Esophagus squamous epithelium (tissue), 5 donors: ENCODE results near the gene SKI. TPM values are rescaled to one million over a fixed set of nuclear protein-coding genes. Genes with fewer than 3 reads are reported as not detected.
A peak's percentile ranks its signal among the peaks of the same experiment; 100 is the strongest.

Experiments
- DNase-seq: peaks from one replicate; lab custom pipeline; 2025; lab: John Stamatoyannopoulos, UW
- H3K27ac ChIP-seq, 4 donors: fragments of 200-600 bp; sonication (generic); one replicate each; pipeline ENCODE4 v1.5.1; 2016 to 2019; ENCODE audit warnings: mild to moderate bottlenecking in 1 of 4
- H3K27me3 ChIP-seq, 4 donors: fragments of 200-600 bp; sonication (generic); 1 replicate in 3 of 4; 2 replicates in 1 of 4; pipeline versions ENCODE4 v1.5.1 to v1.6.0; 2017 to 2021; ENCODE audit warnings: antibody characterized with exemption in 1 of 4
- H3K36me3 ChIP-seq, 3 donors: fragments of 200-600 bp; sonication (generic); one replicate each; pipeline ENCODE4 v1.5.1; 2016 to 2019
- H3K4me1 ChIP-seq, 3 donors: fragments of 200-600 bp; sonication (generic); one replicate each; pipeline ENCODE4 v1.5.1; 2017 to 2019
- H3K4me3 ChIP-seq, 4 donors: fragments of 200-600 bp; sonication (generic); 1 replicate in 3 of 4; 2 replicates in 1 of 4; pipeline ENCODE4 v1.5.1; 2016 to 2019; ENCODE audit warnings: mild to moderate bottlenecking in 2 of 4, moderate library complexity in 1 of 4
- H3K9me3 ChIP-seq, 3 donors: fragments of 200-600 bp; sonication (generic); one replicate each; pipeline ENCODE4 v1.5.1; 2016 to 2019
- POLR2A ChIP-seq, 4 donors: fragments of 450-650 bp; IDR thresholded peaks; one replicate each; pipeline ENCODE4 v1.6.1; 2017; ENCODE audit warnings: antibody characterized with exemption in 4 of 4, mild to moderate bottlenecking in 4 of 4, moderate library complexity in 3 of 4
- whole genome bisulfite sequencing, 2 donors: methylation state at CpG; one replicate each; pipeline ENCODE4 v1.1.5; 2018; 5-methylcytosine and 5-hydroxymethylcytosine counted together
- intact Hi-C: fragments of 100-400 bp; cut with DNase I; formaldehyde crosslinking; loops from one replicate; pipeline ENCODE4 v1.15.0; 2022
- total RNA-seq, 4 donors: library from RNA; depleted of rRNA; stranded (reverse); fragments of >200 nt; gene quantifications; one replicate each; pipeline ENCODE4 v1.1.0, GENCODE V29; 2016
- TF ChIP-seq, protein P1 (sequence below), 6 experiments: fragments of 450-650 bp in 4 of 6; fragments of 200-600 bp in 2 of 6; sonication (generic) in 2 of 6; IDR thresholded peaks; one replicate each; pipeline ENCODE4 v1.5.1; 2016 to 2019; ENCODE audit warnings: antibody characterized with exemption in 6 of 6, mild to moderate bottlenecking in 4 of 6, moderate library complexity in 4 of 6
- donor health status: DM: yes; HTN: yes; CAD: no.

The SKI gene
- total RNA-seq, 4 donors from 2014 or later, result 18.2 to 38.8 (median 25.2) TPM

DNA sequence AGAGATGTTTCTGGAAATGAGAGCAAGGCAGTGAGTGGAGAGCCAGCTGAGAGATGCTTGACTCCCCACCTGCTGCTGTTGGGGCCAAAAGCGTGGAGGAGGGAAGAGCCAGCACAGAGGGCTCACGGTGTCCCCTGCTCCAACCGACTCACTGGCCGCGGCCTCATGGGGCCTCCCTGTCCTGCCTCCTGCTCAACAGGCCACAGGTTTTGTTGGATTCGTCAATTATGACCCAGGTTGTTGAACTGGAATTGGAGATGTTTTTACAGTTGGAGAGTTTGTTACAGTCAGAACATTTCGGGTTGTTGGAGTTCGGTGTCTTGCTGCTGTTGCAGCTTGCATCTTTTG is 21.4 kb downstream of the SKI start:
- Histone ChIP-seq H3K27ac (peak overlapping the region in 1 of 4 donors; percentile 46), H3K36me3 (peaks cover 0 to 14% (median 0%) of the 10 kb centered on the region in 3 donors), H3K9me3 (no peaks in the 10 kb centered on the region), H3K27me3 (no peaks in the 10 kb centered on the region), H3K4me1 (peaks cover 62 to 97% (median 77%) of the 10 kb centered on the region in 3 donors), H3K4me3 (no peak overlapping the region)
- intact Hi-C loops, result no loop called here
- no peak for DNase-seq
- 77 to 89% methylated on average over 5 to 6 of the region's 8 CpGs for whole genome bisulfite sequencing, 2 donors
- TF ChIP-seq, protein P1, sequence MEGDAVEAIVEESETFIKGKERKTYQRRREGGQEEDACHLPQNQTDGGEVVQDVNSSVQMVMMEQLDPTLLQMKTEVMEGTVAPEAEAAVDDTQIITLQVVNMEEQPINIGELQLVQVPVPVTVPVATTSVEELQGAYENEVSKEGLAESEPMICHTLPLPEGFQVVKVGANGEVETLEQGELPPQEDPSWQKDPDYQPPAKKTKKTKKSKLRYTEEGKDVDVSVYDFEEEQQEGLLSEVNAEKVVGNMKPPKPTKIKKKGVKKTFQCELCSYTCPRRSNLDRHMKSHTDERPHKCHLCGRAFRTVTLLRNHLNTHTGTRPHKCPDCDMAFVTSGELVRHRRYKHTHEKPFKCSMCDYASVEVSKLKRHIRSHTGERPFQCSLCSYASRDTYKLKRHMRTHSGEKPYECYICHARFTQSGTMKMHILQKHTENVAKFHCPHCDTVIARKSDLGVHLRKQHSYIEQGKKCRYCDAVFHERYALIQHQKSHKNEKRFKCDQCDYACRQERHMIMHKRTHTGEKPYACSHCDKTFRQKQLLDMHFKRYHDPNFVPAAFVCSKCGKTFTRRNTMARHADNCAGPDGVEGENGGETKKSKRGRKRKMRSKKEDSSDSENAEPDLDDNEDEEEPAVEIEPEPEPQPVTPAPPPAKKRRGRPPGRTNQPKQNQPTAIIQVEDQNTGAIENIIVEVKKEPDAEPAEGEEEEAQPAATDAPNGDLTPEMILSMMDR (IDR thresholded peaks at IDR 0.05), result no peak
- no peak for TF ChIP-seq POLR2A (IDR thresholded peaks at IDR 0.05)

DNA sequence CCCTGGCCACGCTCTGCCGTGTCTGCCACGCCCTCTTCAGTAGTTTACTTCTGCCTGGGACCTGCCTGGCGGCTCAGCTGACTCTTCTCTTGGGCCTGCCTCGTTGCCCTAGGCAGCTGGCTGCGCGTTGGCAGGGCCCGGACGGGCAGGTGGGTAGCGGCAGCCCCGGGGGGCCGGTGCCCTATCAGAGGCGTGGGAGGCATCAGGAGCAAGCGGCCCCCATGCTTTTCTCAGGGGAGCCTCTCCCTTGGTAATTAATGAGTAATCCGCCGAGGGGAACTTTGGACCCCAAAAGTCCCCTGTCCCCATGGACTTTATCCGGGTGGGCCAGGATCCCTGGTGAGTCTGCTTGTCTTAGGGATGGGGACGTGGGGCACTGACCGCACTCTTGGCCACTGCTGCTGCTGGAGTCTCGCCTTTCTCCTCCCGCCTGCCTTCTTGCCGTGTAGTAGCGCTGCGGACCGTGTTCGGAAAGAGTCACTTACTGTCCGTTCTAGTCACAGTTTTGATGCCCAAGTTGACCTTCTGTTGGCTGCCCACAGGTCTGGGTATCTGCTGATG is 22.7 kb downstream of the SKI start:
- no peak for DNase-seq
- TF ChIP-seq, protein P1 (IDR thresholded peaks at IDR 0.05), result no peak
- no peak for TF ChIP-seq POLR2A (IDR thresholded peaks at IDR 0.05)
- intact Hi-C loops, result no loop called here
- Histone ChIP-seq H3K27me3 (no peaks in the 10 kb centered on the region), H3K4me3 (peak overlapping the region in 1 of 4 donors; percentile 28), H3K9me3 (no peaks in the 10 kb centered on the region), H3K4me1 (peaks cover 69 to 100% (median 82%) of the 10 kb centered on the region in 3 donors), H3K27ac (peak overlapping the region; percentile 22 to 76 (median 50)), H3K36me3 (peaks cover 0 to 14% (median 0%) of the 10 kb centered on the region in 3 donors)
- WGBS, 2 donors, result 39 to 76% methylated on average over 5 to 14 of the region's 27 CpGs

DNA sequence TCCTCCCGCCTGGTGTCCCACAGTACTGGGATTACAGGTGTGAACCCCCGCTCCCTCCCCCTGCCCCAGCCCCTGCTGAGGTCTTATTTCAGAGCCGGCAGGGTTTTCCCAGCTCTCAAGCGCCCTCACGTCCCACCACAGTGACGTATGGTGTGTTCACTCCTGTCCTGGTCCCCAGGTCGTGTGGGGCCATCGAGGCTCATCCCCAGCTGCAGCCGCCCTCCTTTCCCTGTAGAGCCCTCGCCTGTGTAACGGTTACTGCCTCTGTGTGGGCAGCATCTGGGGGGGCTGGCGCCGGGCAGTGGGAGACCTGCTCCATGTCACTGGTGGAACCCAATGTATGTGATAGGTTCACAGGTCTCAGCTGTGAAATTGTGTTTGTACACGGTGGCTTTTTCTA is 23.2 kb downstream of the SKI start:
- Histone ChIP-seq H3K4me1 (peaks cover 64 to 100% (median 78%) of the 10 kb centered on the region in 3 donors), H3K9me3 (no peaks in the 10 kb centered on the region), H3K36me3 (peaks cover 0 to 14% (median 0%) of the 10 kb centered on the region in 3 donors), H3K27ac (peak overlapping the region in 3 of 4 donors; percentile 39 to 76 (median 61)), H3K27me3 (no peaks in the 10 kb centered on the region), H3K4me3 (peak overlapping the region in 1 of 4 donors; percentile 9)
- 45 to 65% methylated on average over 6 to 14 of the region's 14 CpGs for WGBS, 2 donors
- no peak for DNase-seq
- TF ChIP-seq POLR2A (IDR thresholded peaks at IDR 0.05), result no peak
- TF ChIP-seq, protein P1 (IDR thresholded peaks at IDR 0.05), result no peak
- intact Hi-C loops, result no loop called here

DNA sequence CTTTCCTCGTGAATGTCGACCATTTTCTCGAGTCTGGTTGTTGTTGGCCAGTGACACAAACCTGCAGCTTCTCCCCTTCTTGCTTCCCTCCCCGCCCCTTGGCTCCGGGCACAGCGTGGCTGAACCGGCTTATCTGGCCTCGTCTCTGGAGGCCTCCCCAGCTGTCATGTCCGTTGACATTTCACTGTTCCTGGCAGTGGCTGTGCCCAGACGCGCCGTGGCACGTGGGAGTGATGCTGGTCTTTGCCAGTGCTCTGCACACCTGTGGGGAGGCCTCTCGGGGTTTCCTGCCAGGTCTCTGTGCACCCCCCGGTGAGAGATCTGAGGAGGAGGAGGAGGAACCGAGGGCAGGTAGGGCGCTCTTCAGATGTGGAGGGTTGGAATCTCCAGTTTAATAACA is 23.7 kb downstream of the SKI start:
- peaks cover 60 to 100% (median 73%) of the 10 kb centered on the region in 3 donors for H3K4me1 ChIP-seq
- TF ChIP-seq, protein P1 (IDR thresholded peaks at IDR 0.05), result no peak
- TF ChIP-seq POLR2A (IDR thresholded peaks at IDR 0.05), result no peak
- H3K36me3 ChIP-seq, result peaks cover 0 to 14% (median 0%) of the 10 kb centered on the region in 3 donors
- intact Hi-C loops, result no loop called here
- DNase-seq, result no peak
- peak overlapping the region in 1 of 4 donors; percentile 9 for H3K4me3 ChIP-seq
- no peaks in the 10 kb centered on the region for H3K9me3 ChIP-seq
- WGBS, 2 donors, result 23 to 52% methylated on average over 9 to 17 of the region's 17 CpGs
- no peaks in the 10 kb centered on the region for H3K27me3 ChIP-seq
- H3K27ac ChIP-seq, result peak overlapping the region in 3 of 4 donors; percentile 39 to 76 (median 61)

DNA sequence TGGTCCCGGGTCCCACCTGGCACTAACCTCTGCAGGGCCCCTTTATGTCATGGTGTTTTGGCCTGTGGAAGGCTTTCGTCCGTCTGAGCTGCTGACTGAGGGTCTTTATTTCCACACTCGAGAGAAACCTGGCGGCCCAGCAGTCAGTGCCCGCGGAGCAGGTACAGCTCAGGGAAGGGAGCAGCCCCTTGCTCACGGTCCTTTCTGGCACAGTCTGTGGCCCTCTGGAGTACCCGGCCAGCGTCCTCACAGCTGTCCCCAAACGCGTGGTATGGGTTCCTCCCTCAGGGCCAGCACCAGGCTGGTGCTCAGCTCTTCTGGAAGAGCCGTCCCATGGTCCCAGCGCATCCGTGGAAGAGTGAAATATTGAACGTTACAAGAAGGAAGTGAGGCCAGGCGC is 24.3 kb downstream of the SKI start:
- Histone ChIP-seq H3K4me1 (peaks cover 58 to 100% (median 73%) of the 10 kb centered on the region in 3 donors), H3K9me3 (no peaks in the 10 kb centered on the region), H3K36me3 (peaks cover 0 to 14% (median 0%) of the 10 kb centered on the region in 3 donors), H3K4me3 (no peak overlapping the region), H3K27me3 (no peaks in the 10 kb centered on the region), H3K27ac (peak overlapping the region in 2 of 4 donors; percentile 2 to 76)
- TF ChIP-seq, protein P1 (IDR thresholded peaks at IDR 0.05), result no peak
- TF ChIP-seq POLR2A (IDR thresholded peaks at IDR 0.05), result no peak
- intact Hi-C loops, result no loop called here
- WGBS, 2 donors, result 79 to 81% methylated on average over 4 to 8 of the region's 17 CpGs
- no peak for DNase-seq
